CD4-positive, alpha-beta memory T cell (primary cell): ENCODE results near the gene PIK3C3. TPM values are rescaled to one million over a fixed set of nuclear protein-coding genes. Genes with fewer than 3 reads are reported as not detected.
"Not testable (repeated sequence)": the region's sequence is repeated elsewhere in the genome, so short reads cannot be mapped to it uniquely, and the experiment has no call there.

Experiments used
- CTCF ChIA-PET: fragments of 350-600 bp; sonication (Branson Sonifier 250); formaldehyde crosslinking; loops from one replicate; lab custom pipeline; 2021; ENCODE audit warnings: inconsistent platforms; ENCODE audit not compliant: partially characterized antibody; lab: Charles Lee
- POLR2A ChIA-PET: fragments of 350-600 bp; sonication (Branson Sonifier 250); formaldehyde crosslinking; loops from one replicate; lab custom pipeline; 2021; ENCODE audit not compliant: partially characterized antibody; lab: Charles Lee
- DNase-seq, 5 donors: peaks; one replicate each; pipeline versions ENCODE4 v3.0.0 to v3.0.0-alpha.2; 2020 to 2022; ENCODE audit warnings: mixed read lengths in 1 of 5
- H3K27ac ChIP-seq: one replicate; pipeline ENCODE4 v1.7.0; 2013; ENCODE audit warnings: low read depth, low read length
- H3K27me3 ChIP-seq: 2 replicates; pipeline ENCODE4 v1.7.0; 2013; ENCODE audit warnings: mild to moderate bottlenecking, low read length, moderate library complexity; ENCODE audit not compliant: insufficient read depth
- H3K36me3 ChIP-seq: 2 replicates; pipeline ENCODE4 v1.7.0; 2013; ENCODE audit warnings: mild to moderate bottlenecking, low read length, moderate library complexity; ENCODE audit not compliant: insufficient read depth
- H3K4me1 ChIP-seq: 2 replicates; pipeline ENCODE4 v1.7.0; 2013; ENCODE audit warnings: mild to moderate bottlenecking, low read length, moderate library complexity; ENCODE audit not compliant: insufficient read depth
- H3K4me3 ChIP-seq, 2 donors: one replicate each; pipeline ENCODE4 v1.7.0; 2013; ENCODE audit warnings: low read length in 2 of 2, mild to moderate bottlenecking in 1 of 2
- H3K9me3 ChIP-seq, 2 donors: one replicate each; pipeline ENCODE4 v1.7.0; 2013; ENCODE audit warnings: low read length in 2 of 2, control low read depth in 1 of 2; ENCODE audit not compliant: control insufficient read depth in 1 of 2
- H3K27ac Mint-ChIP-seq, 7 donors: one replicate each; pipeline ENCODE4 v1.8.0; 2020 to 2021; ENCODE audit warnings: mixed read lengths in 7 of 7, mild to moderate bottlenecking in 6 of 7, inconsistent platforms in 3 of 7, moderate library complexity in 3 of 7
- H3K27me3 Mint-ChIP-seq, 2 donors: one replicate each; pipeline ENCODE4 v1.8.0; 2020 to 2021; ENCODE audit warnings: mixed read lengths in 2 of 2
- H3K36me3 Mint-ChIP-seq, 2 donors: one replicate each; pipeline ENCODE4 v1.8.0; 2020 to 2021; ENCODE audit warnings: mixed read lengths in 2 of 2, inconsistent platforms in 1 of 2, mild to moderate bottlenecking in 1 of 2
- H3K4me1 Mint-ChIP-seq, 4 donors: one replicate each; pipeline ENCODE4 v1.8.0; 2020 to 2021; ENCODE audit warnings: mixed read lengths in 4 of 4, mild to moderate bottlenecking in 1 of 4
- H3K4me3 Mint-ChIP-seq, 8 donors: one replicate each; pipeline ENCODE4 v1.8.0; 2020 to 2021; ENCODE audit warnings: mixed read lengths in 8 of 8, mild to moderate bottlenecking in 7 of 8, moderate library complexity in 6 of 8, inconsistent platforms in 3 of 8
- H3K9me3 Mint-ChIP-seq, 8 donors: one replicate each; pipeline ENCODE4 v1.8.0; 2020 to 2021; ENCODE audit warnings: mixed read lengths in 8 of 8, mild to moderate bottlenecking in 5 of 8, inconsistent platforms in 3 of 8, moderate library complexity in 1 of 8
- intact Hi-C: fragments of 100-400 bp; cut with micrococcal nuclease; formaldehyde crosslinking; loops from one replicate; pipeline ENCODE4 v1.15.1; 2023
- polyA plus RNA-seq, 2 donors: library from polyadenylated mRNA; unstranded; fragments of 300-500 nt; fragmentation: Illumina TruSeq; gene quantifications; one replicate each; pipeline ENCODE4 v1.2.3, GENCODE V29; 2021
- total RNA-seq, 2 experiments: library from RNA; stranded (reverse); gene quantifications; one replicate each; pipeline ENCODE4 v1.2.3, GENCODE V29; 2021

Gene PIK3C3
- total and polyA plus RNA-seq, 4 experiments from 2014 or later: 31.0 to 78.0 (median 54.8) TPM

- H3K27me3 Mint-ChIP-seq, intact Hi-C loops, H3K36me3 Mint-ChIP-seq, H3K9me3 ChIP-seq, H3K4me3 ChIP-seq, H3K36me3 ChIP-seq, H3K4me3 Mint-ChIP-seq, H3K4me1 ChIP-seq, H3K27ac Mint-ChIP-seq, H3K9me3 Mint-ChIP-seq, DNase-seq, H3K27ac ChIP-seq, POLR2A ChIA-PET, H3K27me3 ChIP-seq: not testable (repeated sequence)
- CTCF ChIA-PET: interaction anchor here (3.2 kb wide), 1 partner anchor 13 kb away, joined by 41 read pairs; no protein-coding TSS in a partner anchor
- H3K4me1 Mint-ChIP-seq: peaks cover 7 to 14% (median 11%) of the 10 kb centered on the region in 4 donors
Observed at GRCh38 chr18:42112147-42112546, 157.1 kb downstream of the PIK3C3 start.

- H3K4me1 ChIP-seq: peaks cover 10% of the 10 kb centered on the region
- intact Hi-C loops: no loop called here
- H3K9me3 Mint-ChIP-seq: no peaks in the 10 kb centered on the region
- no peak overlapping the region for H3K4me3 ChIP-seq
- H3K27me3 Mint-ChIP-seq: peaks cover 0 to under 1% of the 10 kb centered on the region in 2 donors
- DNase-seq: no peak
- CTCF ChIA-PET: interaction anchor here (0.8 to 3.2 kb wide), 8 partner anchors 8 to 1476 kb away, joined by 3 to 41 read pairs (median 8); no protein-coding TSS in a partner anchor
- H3K27me3 ChIP-seq: no peaks in the 10 kb centered on the region
- POLR2A ChIA-PET: no interaction called here
- peak overlapping the region in 1 of 7 donors; percentile 1 for H3K27ac Mint-ChIP-seq
- H3K4me3 Mint-ChIP-seq: no peak overlapping the region
- no peaks in the 10 kb centered on the region for H3K9me3 ChIP-seq
- H3K36me3 ChIP-seq: no peaks in the 10 kb centered on the region
- no peaks in the 10 kb centered on the region for H3K36me3 Mint-ChIP-seq
- no peak overlapping the region for H3K27ac ChIP-seq
- H3K4me1 Mint-ChIP-seq: peaks cover 7 to 14% (median 11%) of the 10 kb centered on the region in 4 donors
Observed at GRCh38 chr18:42112657-42113420, 157.8 kb downstream of the PIK3C3 start.

DNA sequence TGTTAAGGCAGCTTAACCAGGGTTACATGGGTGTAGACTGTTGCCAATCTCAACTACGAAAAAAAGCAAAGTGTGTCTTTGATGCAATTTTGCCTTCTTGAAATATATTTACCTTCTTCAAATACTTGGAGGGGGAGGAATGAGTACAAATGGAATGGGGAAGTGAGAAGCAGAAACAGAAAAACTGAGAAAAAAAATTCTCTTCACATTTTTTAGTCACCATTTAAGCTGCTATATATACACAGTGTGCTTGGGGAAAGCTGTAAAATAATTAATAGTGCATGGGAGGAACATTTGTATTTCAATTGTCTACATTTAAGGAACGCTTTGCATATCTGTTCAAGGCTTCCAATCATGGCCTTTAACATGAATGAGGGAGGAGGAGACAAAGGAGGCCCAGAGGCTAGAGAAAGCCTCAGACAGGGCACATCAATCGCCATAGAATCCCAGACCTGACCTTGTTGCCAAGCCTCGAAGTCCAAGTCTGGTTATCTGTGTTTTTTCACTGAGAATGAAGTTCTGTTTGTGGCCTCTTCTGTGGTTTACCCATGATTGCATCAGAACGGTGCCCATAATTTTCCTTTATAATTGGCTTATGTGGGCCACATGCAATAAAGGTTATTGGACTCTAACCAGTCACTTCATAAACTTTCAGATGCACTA is 158.6 kb downstream of the PIK3C3 start:
- Histone ChIP-seq H3K27ac (no peak overlapping the region), H3K4me1 (peaks cover 10% of the 10 kb centered on the region), H3K4me3 (no peak overlapping the region), H3K36me3 (no peaks in the 10 kb centered on the region), H3K9me3 (no peaks in the 10 kb centered on the region), H3K27me3 (no peaks in the 10 kb centered on the region)
- no peaks in the 10 kb centered on the region for H3K36me3 Mint-ChIP-seq
- peak overlapping the region in 2 of 7 donors; percentile 52 to 75 for H3K27ac Mint-ChIP-seq
- peaks cover 0 to 5% of the 10 kb centered on the region in 2 donors for H3K27me3 Mint-ChIP-seq
- POLR2A ChIA-PET: no interaction called here
- CTCF ChIA-PET: interaction anchor here (0.8 to 3.2 kb wide), 27 partner anchors 9 to 1475 kb away, joined by 3 to 41 read pairs (median 5); no protein-coding TSS in a partner anchor
- intact Hi-C loops: no loop called here
- H3K9me3 Mint-ChIP-seq: peaks cover 0 to 1% (median 0%) of the 10 kb centered on the region in 8 donors
- peak in 1 of 5 donors; percentile 2 for DNase-seq
- H3K4me1 Mint-ChIP-seq: peaks cover 7 to 14% (median 11%) of the 10 kb centered on the region in 4 donors
- H3K4me3 Mint-ChIP-seq: peak overlapping the region in 1 of 8 donors; percentile 59

DNA sequence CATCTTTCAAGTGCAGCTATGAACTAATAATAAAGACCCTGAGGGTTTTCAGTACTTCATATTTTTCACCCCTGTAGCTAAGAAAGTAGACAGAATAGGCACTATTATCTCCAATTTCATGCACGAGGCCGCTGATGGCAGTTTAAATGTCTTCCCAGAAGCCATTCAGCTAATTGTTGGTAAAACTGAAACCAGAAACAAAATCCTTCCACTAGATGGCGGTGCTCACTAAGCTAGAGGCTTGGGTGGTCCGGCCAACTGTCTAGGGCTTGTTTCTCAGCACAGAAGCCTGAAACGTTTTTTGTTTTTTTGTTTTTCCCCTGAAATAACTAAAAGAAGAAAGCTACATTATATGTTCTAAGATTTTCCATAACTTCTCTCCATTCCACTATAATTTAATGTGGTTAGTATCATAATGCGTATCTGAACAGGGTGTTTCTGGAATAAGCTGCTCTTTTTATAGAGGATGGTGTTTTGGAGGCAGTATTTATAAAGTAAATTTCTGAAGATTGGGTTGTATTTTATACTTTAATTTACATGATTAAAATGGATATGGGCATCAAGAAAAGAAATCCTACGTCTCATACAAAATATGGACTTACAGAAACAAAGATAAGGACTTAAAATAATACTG is 159.4 kb downstream of the PIK3C3 start:
- CTCF ChIA-PET: interaction anchor here (0.8 to 3.2 kb wide), 29 partner anchors 10 to 1474 kb away, joined by 3 to 41 read pairs (median 4); no protein-coding TSS in a partner anchor
- H3K27ac Mint-ChIP-seq: peak overlapping the region in 1 of 7 donors; percentile 43

DNA sequence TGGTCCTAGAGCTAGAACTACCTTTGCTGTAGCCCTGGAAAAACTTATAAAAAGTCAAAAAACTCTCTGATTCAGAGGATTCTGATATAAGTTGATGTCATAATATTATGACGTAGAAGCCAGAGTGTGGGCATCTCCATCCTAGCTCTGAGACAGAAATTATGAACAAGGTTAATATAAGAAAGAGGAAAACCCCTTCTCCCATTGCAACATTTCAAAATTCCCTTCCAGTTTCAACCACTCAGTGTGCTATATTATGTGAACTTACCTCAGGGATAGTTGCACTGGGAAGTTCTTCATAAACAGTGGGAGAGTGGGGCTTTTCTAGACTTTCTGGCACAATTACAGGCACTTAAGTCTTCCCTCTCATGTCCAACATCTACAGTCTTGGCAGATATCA is 171.6 kb downstream of the PIK3C3 start:
- Mint-ChIP-seq H3K4me3 (no peak overlapping the region), H3K9me3 (peaks cover 0 to 2% (median 0%) of the 10 kb centered on the region in 8 donors), H3K36me3 (peaks cover 0 to 4% of the 10 kb centered on the region in 2 donors), H3K27ac (no peak overlapping the region), H3K27me3 (peaks cover 0 to 5% of the 10 kb centered on the region in 2 donors), H3K4me1 (no peaks in the 10 kb centered on the region)
- H3K4me3 ChIP-seq: no peak overlapping the region
- no peaks in the 10 kb centered on the region for H3K27me3 ChIP-seq
- no peaks in the 10 kb centered on the region for H3K36me3 ChIP-seq
- no peak overlapping the region for H3K27ac ChIP-seq
- H3K4me1 ChIP-seq: no peaks in the 10 kb centered on the region
- intact Hi-C loops: no loop called here
- ChIA-PET POLR2A (no interaction called here), CTCF (interaction anchor here (6.1 kb wide), 1 partner anchor 13 kb away, joined by 41 read pairs; no protein-coding TSS in a partner anchor)
- no peaks in the 10 kb centered on the region for H3K9me3 ChIP-seq
- no peak for DNase-seq

More for the DNA sequence above, 159.4 kb downstream of the PIK3C3 start:
- Histone ChIP-seq H3K36me3 (no peaks in the 10 kb centered on the region), H3K27ac (no peak overlapping the region), H3K4me3 (no peak overlapping the region), H3K4me1 (peaks cover 10% of the 10 kb centered on the region), H3K27me3 (no peaks in the 10 kb centered on the region), H3K9me3 (no peaks in the 10 kb centered on the region)
- Mint-ChIP-seq H3K4me3 (peak overlapping the region in 5 of 8 donors; percentile 11 to 59 (median 34)), H3K36me3 (no peaks in the 10 kb centered on the region), H3K9me3 (peaks cover 0 to 1% (median 0%) of the 10 kb centered on the region in 8 donors), H3K27me3 (peaks cover 0 to 5% of the 10 kb centered on the region in 2 donors), H3K4me1 (peaks cover 7 to 14% (median 11%) of the 10 kb centered on the region in 4 donors)
- intact Hi-C loops: no loop called here
- POLR2A ChIA-PET: no interaction called here
- peak; percentile 49 to 53 (median 51) for DNase-seq

DNA sequence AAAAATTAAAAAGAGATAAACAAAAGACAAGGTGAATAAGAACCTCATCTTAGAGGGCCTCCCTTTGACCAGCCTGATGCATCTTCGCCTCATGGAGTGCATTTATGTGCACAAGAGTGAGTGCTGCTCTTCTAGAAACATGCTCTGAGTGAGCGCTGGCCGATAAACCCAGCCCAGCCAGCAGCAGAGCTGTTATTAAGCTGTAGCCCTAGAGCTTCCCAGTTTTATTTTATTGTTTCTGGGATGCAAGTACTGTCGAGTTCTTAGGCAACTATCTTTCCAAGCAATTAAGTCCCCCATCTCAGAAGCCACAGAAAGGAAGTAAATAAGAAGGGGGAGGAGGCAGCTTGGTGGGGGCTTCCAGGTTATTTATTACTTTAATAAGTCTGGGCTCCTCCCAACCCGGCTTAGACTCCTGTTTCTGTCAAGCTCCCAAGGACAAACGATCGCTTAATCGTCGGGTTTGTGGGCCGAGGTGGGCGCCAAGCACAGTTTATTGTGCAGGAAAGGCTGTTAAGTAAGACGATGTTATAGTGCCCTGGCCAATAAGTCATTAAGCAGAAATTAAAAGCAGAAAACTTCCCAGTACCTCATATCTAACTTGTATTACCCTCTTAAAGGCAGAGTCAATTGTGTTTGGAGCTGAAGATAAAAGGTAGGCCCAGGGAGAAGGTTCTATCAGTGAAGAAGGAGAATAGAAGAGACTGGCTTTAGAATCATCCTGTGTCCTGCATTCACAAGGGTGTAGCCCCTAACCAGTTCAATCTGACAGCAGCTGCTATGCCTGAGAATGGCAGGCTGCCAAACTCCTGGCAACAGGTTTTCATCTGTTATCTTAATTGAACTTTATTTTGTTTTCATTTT is 176.3 kb downstream of the PIK3C3 start:
- Mint-ChIP-seq H3K27ac (no peak overlapping the region), H3K27me3 (no peaks in the 10 kb centered on the region), H3K9me3 (peaks cover 0 to 2% (median 0%) of the 10 kb centered on the region in 8 donors), H3K4me1 (no peaks in the 10 kb centered on the region), H3K36me3 (no peaks in the 10 kb centered on the region), H3K4me3 (no peak overlapping the region)
- intact Hi-C loops: no loop called here
- no peak for DNase-seq
- no peak overlapping the region for H3K4me3 ChIP-seq
- no peaks in the 10 kb centered on the region for H3K9me3 ChIP-seq
- CTCF ChIA-PET: interaction anchor here (1.1 to 2.0 kb wide), 2 partner anchors 8 to 17 kb away, joined by 3 to 10 read pairs; no protein-coding TSS in a partner anchor
- no peaks in the 10 kb centered on the region for H3K4me1 ChIP-seq
- no peaks in the 10 kb centered on the region for H3K36me3 ChIP-seq
- no peak overlapping the region for H3K27ac ChIP-seq
- POLR2A ChIA-PET: no interaction called here
- no peaks in the 10 kb centered on the region for H3K27me3 ChIP-seq
